ENCODE results near the gene PEAK3.

DNA sequence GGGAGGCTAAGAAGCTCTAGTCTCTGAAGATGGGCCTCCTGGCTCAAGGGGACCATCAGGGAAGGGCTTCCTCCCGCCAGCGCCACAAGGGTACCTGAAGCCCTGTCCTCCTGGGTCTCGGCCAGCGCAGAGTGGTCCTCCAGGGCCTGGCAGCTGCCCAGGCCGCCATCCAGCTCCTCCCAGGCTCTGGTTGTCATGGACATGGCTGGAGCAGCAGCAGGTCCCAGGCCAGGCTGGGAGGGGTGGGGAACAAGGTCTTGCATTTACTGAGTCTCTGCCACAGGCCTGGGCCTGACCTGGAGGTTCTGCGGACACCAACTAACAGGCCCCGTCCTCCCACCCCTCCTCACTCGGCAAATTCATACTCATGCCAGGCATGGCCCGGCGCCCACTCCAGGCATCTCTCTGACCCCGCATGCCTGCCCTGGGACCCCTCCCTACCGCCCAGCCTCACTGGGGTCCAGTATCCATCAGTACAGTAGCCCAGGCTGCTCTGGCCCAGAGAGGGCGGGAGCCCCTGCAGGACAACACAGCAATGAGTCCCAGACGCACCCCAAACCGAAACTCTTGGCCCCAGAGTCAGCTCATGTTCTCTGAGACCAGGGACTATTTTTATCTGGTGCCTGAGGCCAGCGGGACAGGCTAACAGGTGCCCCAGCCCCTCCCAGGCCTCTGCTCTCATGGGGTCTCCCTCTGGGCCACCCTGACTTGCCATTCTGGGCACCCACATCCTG is 26.7 kb downstream of the PEAK3 start:
- TF ChIP-seq POLR2A (IDR thresholded peaks at IDR 0.05): no peak
- TF ChIP-seq, protein P1, sequence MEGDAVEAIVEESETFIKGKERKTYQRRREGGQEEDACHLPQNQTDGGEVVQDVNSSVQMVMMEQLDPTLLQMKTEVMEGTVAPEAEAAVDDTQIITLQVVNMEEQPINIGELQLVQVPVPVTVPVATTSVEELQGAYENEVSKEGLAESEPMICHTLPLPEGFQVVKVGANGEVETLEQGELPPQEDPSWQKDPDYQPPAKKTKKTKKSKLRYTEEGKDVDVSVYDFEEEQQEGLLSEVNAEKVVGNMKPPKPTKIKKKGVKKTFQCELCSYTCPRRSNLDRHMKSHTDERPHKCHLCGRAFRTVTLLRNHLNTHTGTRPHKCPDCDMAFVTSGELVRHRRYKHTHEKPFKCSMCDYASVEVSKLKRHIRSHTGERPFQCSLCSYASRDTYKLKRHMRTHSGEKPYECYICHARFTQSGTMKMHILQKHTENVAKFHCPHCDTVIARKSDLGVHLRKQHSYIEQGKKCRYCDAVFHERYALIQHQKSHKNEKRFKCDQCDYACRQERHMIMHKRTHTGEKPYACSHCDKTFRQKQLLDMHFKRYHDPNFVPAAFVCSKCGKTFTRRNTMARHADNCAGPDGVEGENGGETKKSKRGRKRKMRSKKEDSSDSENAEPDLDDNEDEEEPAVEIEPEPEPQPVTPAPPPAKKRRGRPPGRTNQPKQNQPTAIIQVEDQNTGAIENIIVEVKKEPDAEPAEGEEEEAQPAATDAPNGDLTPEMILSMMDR (IDR thresholded peaks at IDR 0.05): no peak

Data from breast epithelium (tissue), 3 donors.